CD4-positive, alpha-beta T cell (primary cell): ENCODE results near the gene MREG. TPM values are rescaled to one million over a fixed set of nuclear protein-coding genes. Genes with fewer than 3 reads are reported as not detected.

Experiments used
- ATAC-seq: fragments of 200-7000 bp; cut with Tn5 transposase; one replicate; pipeline ENCODE4 v1.10.0; 2022; ENCODE audit warnings: mild to moderate bottlenecking; ENCODE audit not compliant: poor library complexity
- CTCF ChIA-PET: fragments of 350-600 bp; sonication (Branson Sonifier 250); formaldehyde crosslinking; loops from one replicate; lab custom pipeline; 2021; ENCODE audit warnings: antibody characterized with exemption, inconsistent platforms; lab: Charles Lee
- POLR2A ChIA-PET: fragments of 350-600 bp; sonication (Branson Sonifier 250); formaldehyde crosslinking; loops from one replicate; lab custom pipeline; 2021; ENCODE audit warnings: antibody characterized with exemption, inconsistent platforms; lab: Charles Lee
- DNase-seq, 14 experiments: peaks; one replicate each; pipeline ENCODE4 v3.0.0-alpha.2; 2013 to 2020; ENCODE audit warnings: mixed read lengths in 2 of 14
- H3K27ac ChIP-seq, 2 donors: one replicate each; pipeline versions ENCODE4 v1.5.1 to v1.7.0; 2013; ENCODE audit warnings: low read length in 2 of 2, low read depth in 1 of 2, mild to moderate bottlenecking in 1 of 2
- H3K27me3 ChIP-seq, 2 experiments: 1 replicate in 1 of 2; 2 replicates in 1 of 2; pipeline versions ENCODE4 v1.6.1 to v1.7.0; 2013; ENCODE audit warnings: low read length in 2 of 2, control low read depth in 1 of 2, mild to moderate bottlenecking in 1 of 2, moderate library complexity in 1 of 2; ENCODE audit not compliant: insufficient read depth in 2 of 2, control insufficient read depth in 1 of 2
- H3K36me3 ChIP-seq: one replicate; pipeline ENCODE4 v1.6.1; 2013; ENCODE audit warnings: low read length, control low read depth; ENCODE audit not compliant: insufficient read depth
- H3K4me1 ChIP-seq: one replicate; pipeline ENCODE4 v1.6.1; 2013; ENCODE audit warnings: low read length, control low read depth; ENCODE audit not compliant: insufficient read depth
- H3K4me3 ChIP-seq: one replicate; pipeline ENCODE4 v1.5.1; 2013; ENCODE audit warnings: mild to moderate bottlenecking, low read length, moderate library complexity
- H3K9me3 ChIP-seq, 2 experiments: 1 replicate in 1 of 2; 2 replicates in 1 of 2; pipeline versions ENCODE4 v1.6.1 to v1.7.0; 2013; ENCODE audit warnings: low read length in 2 of 2, mild to moderate bottlenecking in 2 of 2, control low read depth in 1 of 2, moderate library complexity in 1 of 2; ENCODE audit not compliant: control insufficient read depth in 1 of 2, insufficient read depth in 1 of 2
- H3K27ac Mint-ChIP-seq: one replicate; pipeline ENCODE4 v1.8.0; 2020; ENCODE audit warnings: mixed read lengths
- H3K27me3 Mint-ChIP-seq: one replicate; pipeline ENCODE4 v1.8.0; 2021; ENCODE audit warnings: mixed read lengths
- H3K36me3 Mint-ChIP-seq: one replicate; pipeline ENCODE4 v1.8.0; 2021; ENCODE audit warnings: low read depth, mixed read lengths
- H3K4me1 Mint-ChIP-seq: one replicate; pipeline ENCODE4 v1.8.0; 2021; ENCODE audit warnings: low read depth, mixed read lengths
- H3K4me3 Mint-ChIP-seq: one replicate; pipeline ENCODE4 v1.8.0; 2020; ENCODE audit warnings: mild to moderate bottlenecking, mixed read lengths
- H3K9me3 Mint-ChIP-seq: one replicate; pipeline ENCODE4 v1.8.0; 2020; ENCODE audit warnings: mixed read lengths
- CTCF ChIP-seq: fragments of 200-600 bp; IDR thresholded peaks from one replicate; pipeline ENCODE4 v1.8.0; 2022; ENCODE audit warnings: antibody characterized with exemption, mild to moderate bottlenecking
- intact Hi-C, 2 experiments: fragments of 100-400 bp; cut with DNase I in 1 of 2; cut with micrococcal nuclease in 1 of 2; formaldehyde crosslinking; loops; one replicate each; pipeline versions ENCODE4 v1.15.1 to v1.9.0; 2023 to 2025; cut with DNase I, micrococcal nuclease
- total RNA-seq, 174 experiments: library from RNA in 2 of 174; stranded (reverse) in 2 of 174; gene quantifications; one replicate each; pipeline ENCODE4 v1.2.3 and lab custom pipeline; 2021 to 2026

MREG gene
- total RNA-seq, 2 experiments from 2014 or later, result 1.8 to 2.8 TPM

- Histone ChIP-seq H3K9me3 (no peaks in the 10 kb centered on the region), H3K27ac (no peak overlapping the region), H3K27me3 (peaks cover 0 to 3% of the 10 kb centered on the region in 2 experiments), H3K4me1 (no peaks in the 10 kb centered on the region), H3K4me3 (no peak overlapping the region), H3K36me3 (no peaks in the 10 kb centered on the region)
- H3K27me3 Mint-ChIP-seq, result peaks cover 10% of the 10 kb centered on the region
- no peaks in the 10 kb centered on the region for H3K9me3 Mint-ChIP-seq
- H3K4me3 Mint-ChIP-seq, result no peak overlapping the region
- no peaks in the 10 kb centered on the region for H3K36me3 Mint-ChIP-seq
- peaks cover 5% of the 10 kb centered on the region for H3K4me1 Mint-ChIP-seq
- intact Hi-C loops, result no loop called here
- ChIA-PET CTCF (no interaction called here), POLR2A (no interaction called here)
- no peak for TF ChIP-seq CTCF
- DNase-seq, result no peak
- ATAC-seq, result no peak
- no peak overlapping the region for H3K27ac Mint-ChIP-seq
Observed at GRCh38 chr2:215901796-215902195, 111.6 kb downstream of the MREG start.

- POLR2A ChIA-PET, result no interaction called here
- Mint-ChIP-seq H3K4me3 (no peak overlapping the region), H3K27me3 (peaks cover 10% of the 10 kb centered on the region), H3K36me3 (no peaks in the 10 kb centered on the region), H3K27ac (no peak overlapping the region), H3K9me3 (no peaks in the 10 kb centered on the region), H3K4me1 (peaks cover 5% of the 10 kb centered on the region)
- intact Hi-C loops, result no loop called here
- Histone ChIP-seq H3K9me3 (no peaks in the 10 kb centered on the region), H3K27me3 (peaks cover 0 to 3% of the 10 kb centered on the region in 2 experiments), H3K27ac (no peak overlapping the region), H3K4me3 (no peak overlapping the region), H3K36me3 (no peaks in the 10 kb centered on the region), H3K4me1 (no peaks in the 10 kb centered on the region)
- no peak for ATAC-seq
- DNase-seq, result peak in 2 of 14 experiments; percentile 21 to 24
- CTCF ChIA-PET, result no interaction called here
- no peak for TF ChIP-seq CTCF
Observed at GRCh38 chr2:215900843-215901242, 112.5 kb downstream of the MREG start.

- Mint-ChIP-seq H3K27me3 (peaks cover 10% of the 10 kb centered on the region), H3K4me3 (no peak overlapping the region), H3K27ac (no peak overlapping the region), H3K4me1 (peaks cover 5% of the 10 kb centered on the region), H3K36me3 (no peaks in the 10 kb centered on the region), H3K9me3 (no peaks in the 10 kb centered on the region)
- peak in 2 of 14 experiments; percentile 57 to 66 for DNase-seq
- no peak for ATAC-seq
- no peaks in the 10 kb centered on the region for H3K9me3 ChIP-seq
- no peaks in the 10 kb centered on the region for H3K36me3 ChIP-seq
- no peak for TF ChIP-seq CTCF
- POLR2A ChIA-PET, result no interaction called here
- no peak overlapping the region for H3K4me3 ChIP-seq
- H3K4me1 ChIP-seq, result no peaks in the 10 kb centered on the region
- peaks cover 0 to 3% of the 10 kb centered on the region in 2 experiments for H3K27me3 ChIP-seq
- intact Hi-C loops, result no loop called here
- CTCF ChIA-PET, result no interaction called here
- no peak overlapping the region for H3K27ac ChIP-seq
Observed at GRCh38 chr2:215900203-215900611, 113.1 kb downstream of the MREG start.
